ENCODE data around the gene CCDC178.
"Not testable (repeated sequence)": the region's sequence is repeated elsewhere in the genome, so short reads cannot be mapped to it uniquely, and the experiment has no call there.

Gene CCDC178, protein sequence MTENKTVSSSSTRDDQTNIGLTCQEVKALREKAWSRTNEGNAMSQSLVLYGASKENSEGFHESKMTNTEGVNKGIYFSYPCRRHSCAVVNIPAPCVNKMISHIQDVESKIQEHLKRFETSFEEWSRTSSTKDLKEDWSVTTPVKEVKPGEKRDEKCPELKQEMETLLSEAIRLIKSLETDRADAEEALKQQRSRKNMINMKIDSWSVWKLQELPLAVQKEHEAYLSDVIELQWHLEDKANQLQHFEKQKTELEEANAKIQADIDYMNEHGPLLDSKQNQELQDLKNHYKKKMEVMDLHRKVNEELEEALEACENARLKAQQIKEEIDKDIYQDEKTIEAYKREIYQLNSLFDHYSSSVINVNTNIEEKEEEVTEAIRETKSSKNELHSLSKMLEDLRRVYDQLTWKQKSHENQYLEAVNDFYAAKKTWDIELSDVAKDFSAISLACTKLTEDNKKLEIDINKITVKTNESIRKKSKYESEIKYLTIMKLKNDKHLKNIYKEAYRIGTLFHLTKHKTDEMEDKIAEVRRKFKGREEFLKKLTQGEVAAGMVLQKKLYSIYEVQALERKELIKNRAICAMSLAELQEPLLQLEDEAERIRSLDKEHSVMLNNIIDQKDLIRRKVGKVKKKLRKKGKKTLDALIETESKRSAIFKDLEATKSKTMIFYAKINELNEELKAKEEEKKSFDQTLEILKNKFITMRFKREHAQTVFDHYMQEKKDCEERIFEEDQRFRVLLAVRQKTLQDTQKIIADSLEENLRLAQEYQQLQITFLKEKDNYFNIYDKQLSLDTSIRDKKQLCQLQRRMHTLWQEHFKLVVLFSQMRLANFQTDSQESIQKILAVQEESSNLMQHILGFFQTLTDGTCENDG

DNA sequence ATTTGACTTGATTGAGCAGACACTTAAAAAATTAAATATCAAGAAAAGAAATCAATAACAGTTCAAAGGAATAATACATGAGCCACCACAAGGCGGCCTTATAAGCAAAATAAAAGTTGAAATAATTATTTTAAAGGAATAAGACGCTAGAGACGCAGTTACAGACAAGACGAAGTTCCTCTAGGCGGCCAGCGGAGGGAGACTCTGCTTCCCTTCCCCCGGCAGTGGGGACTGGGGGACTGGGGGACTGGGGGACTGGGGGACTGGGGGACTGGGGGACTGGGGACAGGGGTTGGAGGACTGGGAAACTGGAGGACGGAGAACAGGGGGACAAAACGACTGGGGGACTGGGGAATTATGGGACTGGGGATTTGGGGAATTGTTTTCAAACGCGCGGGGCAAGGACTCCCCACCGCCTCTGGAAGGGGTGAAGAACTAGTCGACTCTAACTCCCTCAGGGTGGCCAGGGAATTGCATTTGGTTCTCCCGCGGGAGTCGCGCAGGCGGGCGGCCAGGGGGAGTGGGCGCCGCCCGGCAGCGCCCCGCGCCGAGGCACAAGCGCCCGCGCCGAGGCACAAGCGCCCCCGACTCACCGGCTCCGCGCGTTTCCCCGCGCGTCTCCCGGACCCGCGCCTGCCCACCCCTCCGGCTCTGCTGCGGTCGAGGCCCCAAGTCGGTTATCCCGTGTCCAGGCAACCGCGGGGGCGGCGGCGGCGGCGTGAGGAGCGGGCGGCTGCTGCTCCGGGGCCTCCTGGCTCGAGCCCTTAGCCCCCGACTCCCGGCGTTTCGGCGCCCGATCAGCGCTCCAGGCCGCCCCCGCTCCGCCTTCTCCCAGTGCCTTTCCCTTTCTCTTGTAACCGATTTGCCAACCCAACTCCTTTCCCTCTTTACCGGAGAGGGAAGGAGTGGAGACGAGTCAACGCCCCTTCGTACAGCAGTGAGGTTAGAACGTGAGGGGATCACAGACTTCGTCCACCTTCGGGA is at the start of gene CCDC178:
Gene CCDC178, minus strand, starts transcription at position 662 of the 984 bp plus-strand sequence. CDS start 28,633 bp downstream, outside the sequence.
- DNase-seq (ENCODE audit: low spot score), result peak; percentile 24

DNA sequence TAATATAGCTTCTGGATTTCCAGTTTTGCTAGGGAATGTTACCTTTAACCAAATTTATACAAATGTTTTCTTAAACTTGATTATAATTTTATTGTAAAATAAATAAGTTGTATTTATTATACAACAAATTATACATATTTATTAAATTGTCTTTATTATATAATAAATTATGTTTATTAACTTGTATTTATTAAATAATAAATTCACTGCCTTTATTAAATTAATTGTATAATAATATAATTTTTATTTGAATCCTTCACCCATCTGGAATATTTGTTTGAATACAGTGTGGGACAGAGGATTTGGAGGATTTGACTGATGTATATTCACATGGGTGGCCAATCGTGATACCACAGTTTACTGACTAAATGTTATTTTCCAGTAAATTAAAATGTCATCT is 43.4 kb upstream of the CCDC178 start:
- no peak for DNase-seq (ENCODE audit: low spot score)

DNA sequence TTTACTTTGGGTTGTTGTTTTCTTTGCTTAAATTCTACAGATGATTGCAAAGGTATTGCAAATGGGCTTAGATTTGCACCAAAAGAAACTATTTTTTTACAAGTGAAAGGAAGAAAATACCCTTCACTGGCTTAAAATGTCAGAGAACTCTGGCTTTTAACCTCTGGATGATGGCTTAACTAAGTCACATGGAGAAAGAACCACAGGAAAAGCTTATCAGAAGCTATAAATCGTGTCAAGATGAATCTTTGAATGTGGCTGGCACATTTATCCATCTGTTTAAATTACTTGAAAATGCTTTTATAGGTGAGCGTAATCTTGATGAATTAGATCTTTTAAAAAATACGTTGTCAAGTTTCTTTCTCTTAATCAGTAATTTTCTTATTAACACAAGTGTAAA is 32.0 kb upstream of the CCDC178 start:
- DNase-seq (ENCODE audit: low spot score), result no peak

DNA sequence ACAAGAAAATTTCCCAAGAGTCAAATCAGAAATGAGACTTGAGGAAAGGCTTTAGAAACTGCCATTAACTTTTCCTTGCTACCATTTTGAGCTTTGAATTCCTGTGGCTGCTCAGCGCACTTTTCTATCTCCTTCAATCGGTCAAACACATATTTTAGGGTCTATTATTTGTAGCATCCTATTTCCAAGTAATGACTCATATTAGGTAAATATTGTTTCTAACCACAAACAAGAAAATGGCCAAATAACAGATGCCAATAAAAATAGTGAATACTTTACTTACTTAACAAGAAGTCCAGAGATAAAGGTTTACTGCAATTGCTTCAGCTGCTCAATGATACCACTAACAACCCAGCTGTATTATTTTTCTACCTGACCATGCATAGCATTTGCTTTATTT is 29.7 kb upstream of the CCDC178 start:
- no peak for DNase-seq (ENCODE audit: low spot score)

DNA sequence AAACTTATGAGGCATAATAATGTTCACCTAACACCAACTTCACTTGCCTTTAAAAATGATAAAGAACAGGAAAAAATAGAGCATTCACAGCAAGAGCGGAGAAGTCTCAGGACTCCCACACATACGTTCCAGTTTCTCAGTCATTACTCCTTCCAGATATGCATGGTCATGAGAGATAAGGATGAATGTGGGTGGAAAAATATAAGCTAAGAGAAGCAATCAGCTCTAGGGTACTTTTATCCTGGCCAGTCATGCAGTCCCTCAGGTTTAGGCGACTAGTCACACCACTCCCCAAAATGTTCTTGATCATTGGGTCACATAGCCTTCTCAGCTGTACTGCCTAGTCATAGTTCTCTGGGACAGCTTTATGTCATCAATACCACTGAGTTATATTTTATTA is 29.2 kb upstream of the CCDC178 start:
- no peak for DNase-seq (ENCODE audit: low spot score)

DNA sequence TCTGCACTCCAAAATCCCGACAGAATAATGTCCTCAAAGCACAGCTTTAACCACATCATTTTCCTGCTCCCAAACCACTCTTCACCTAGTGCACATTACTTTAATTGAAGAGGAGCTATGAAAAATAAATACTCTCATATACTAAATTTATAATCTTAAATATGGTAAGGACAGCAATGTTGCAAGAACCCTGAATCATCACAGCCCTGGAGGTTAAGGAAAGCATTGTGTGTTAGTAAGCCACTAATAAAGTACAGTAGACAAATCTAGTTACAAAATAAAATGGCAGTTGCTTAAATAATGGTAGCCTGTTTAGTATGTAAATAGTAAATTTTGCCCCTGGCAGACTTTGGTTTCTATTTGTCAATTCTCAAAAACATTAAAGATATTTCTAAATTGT is 27.0 kb upstream of the CCDC178 start:
- no peak for DNase-seq (ENCODE audit: low spot score)

DNA sequence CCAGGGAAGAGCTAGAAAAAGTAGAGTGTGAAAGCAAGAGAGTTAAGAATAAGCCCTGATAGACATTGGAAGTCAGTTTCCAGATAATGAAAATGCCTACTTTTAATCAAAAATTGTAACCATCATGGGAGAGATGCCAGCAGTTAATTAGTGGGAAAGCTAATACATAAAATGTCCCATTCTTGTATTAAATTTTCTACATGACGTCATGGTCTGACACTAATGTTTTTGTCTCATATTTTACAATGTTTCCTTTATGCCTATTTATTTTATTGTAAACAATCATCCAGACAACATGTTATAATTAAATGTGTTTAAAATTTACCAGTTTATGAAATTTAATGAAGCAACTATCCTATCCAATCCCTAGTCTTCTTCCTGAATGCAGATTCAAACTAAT is 26.3 kb upstream of the CCDC178 start:
- no peak for DNase-seq (ENCODE audit: low spot score)

DNA sequence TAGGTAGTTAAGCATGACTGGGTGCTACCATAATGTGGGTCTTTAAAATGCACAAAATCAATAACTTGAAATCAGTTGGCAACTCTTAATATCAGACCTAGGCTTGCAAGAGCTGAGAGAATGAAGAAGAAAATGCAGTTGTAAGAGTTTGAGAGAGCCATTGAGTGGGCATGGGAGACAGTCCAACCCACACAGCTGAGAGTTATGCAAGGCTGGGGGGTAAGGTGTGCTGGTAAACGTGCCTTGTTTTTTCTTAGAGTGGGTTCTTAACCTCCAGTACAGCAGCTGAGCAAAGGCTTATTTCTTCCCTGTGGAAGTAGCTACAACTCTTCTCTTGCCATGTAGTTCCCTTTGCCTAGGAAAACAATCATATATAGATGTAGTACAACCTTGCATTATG is 20.2 kb upstream of the CCDC178 start:
- no peak for DNase-seq (ENCODE audit: low spot score)

DNA sequence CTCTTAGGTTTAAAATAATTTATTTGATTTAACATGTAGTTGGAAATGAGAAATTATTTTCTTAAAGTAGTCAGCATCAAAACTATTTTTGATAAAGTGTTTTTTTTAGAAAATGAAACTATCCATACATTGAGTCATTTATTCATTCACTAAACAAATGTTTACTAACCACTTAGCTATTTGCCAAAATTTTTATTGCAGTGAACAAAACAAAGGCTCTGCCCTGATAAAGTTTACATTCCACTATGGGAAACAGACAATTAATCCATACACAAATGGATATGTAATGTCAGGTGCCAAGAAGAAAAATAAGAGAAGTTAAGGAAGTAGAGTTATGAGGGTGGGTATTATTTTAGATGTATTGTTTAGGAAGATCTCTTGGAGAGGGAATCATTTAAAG is 19.1 kb upstream of the CCDC178 start:
- no peak for DNase-seq (ENCODE audit: low spot score)

DNA sequence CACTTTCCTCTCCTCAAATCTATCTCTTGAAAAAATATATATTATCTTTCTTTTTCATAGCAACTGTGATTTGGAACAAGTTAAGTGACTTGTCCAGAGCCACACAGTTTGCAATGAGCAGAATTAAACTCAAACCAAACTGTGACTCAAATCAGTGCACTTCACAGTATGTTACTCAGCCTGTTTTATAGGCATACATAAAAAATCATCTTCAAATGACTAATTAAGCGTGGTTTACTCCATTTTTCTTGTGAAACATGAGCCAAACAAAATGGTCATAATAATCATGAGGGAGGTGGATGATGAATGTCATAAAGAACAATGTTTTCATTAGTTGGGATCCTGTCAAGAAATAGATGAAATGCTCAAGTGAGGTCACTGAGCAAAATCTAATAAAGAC is 6.1 kb upstream of the CCDC178 start:
- DNase-seq (ENCODE audit: low spot score), result no peak

DNA sequence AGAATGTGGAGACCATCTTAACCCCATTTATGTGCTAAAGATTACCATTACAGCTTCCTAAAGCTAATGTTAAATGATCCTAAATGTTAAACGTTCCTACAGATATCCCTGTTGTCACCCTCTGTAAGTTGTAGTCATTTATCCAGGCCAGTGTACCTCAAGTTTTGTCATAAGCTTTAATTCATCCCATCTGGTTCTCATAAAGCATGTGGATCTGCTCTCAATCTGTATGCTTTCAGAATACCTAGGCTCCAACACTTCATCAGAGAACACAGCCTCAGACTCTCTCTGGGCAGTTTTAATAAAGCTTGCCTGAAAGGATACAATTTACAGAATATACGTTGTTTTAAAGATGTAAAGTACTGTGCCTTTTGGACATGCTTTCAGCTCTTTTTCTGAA is 4.2 kb upstream of the CCDC178 start:
- DNase-seq (ENCODE audit: low spot score), result no peak

DNA sequence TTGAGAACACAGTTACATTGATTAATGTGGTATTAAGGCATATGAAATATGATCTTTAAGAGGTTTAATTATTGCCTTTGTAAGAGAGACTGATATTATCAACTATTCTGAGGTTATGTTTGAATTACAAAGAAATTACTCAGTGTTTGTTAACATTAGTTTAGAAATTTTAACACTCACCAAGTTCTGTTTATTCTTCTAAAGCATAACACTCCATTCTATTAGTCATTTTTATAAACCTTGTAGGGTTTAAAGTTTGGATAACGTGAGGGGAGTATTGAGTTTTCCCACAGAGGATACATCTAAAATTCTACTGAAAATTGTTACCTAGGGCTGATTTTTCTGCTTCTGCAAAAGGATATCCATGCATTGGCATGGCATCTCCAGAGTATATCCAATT is 7.7 kb downstream of the CCDC178 start:
- no peak for DNase-seq (ENCODE audit: low spot score)

DNA sequence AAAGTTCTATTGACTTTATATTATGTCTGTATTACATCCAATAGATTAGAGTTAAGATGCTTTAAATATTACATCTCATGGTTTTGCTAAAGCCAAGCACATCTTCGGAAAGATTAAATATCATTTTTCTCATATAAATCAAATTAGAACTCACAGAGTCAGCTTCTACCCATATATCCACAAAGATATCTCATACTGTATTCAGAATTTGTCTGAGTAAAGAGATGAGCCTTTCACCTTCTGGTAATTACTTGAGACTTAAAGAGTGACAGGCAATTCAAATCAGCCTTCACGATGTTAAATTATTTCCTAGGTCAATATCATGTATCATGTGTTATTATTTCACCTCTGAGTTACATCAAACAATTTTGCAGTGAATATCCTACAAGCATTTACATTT is 13.0 kb downstream of the CCDC178 start:
- no peak for DNase-seq (ENCODE audit: low spot score)

DNA sequence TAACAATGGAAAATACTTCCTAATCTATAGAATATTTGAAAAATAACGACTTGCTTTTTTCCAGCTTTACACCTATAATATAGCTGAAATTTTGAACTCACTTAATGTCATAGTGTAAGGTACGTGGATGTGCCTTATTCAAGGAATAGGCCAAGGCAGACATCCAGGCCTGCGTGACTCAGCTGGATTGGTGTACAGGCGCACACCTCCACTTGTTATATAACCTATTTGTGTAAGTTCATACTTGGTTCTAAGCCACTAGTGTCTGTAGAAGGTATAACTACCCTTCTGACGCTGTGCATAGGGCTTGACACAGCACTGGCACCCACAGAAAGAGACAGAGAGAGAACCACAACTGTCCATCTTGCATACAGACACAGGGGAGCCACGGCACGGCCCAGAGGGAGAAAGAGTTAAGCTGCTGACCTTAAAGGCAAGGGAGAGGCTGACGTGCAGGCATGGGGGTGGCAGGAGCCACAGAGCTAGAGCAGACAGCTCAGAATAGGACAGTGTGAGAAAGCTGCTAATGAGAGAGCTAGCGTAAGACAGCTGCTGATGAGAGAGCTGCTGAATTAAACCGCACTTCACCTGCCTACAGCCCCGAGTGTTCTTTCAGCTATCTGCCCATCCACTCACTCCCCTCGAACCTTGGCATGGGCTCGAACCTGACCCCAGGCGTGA is 16.1 kb downstream of the CCDC178 start:
- no peak for DNase-seq (ENCODE audit: low spot score)

DNA sequence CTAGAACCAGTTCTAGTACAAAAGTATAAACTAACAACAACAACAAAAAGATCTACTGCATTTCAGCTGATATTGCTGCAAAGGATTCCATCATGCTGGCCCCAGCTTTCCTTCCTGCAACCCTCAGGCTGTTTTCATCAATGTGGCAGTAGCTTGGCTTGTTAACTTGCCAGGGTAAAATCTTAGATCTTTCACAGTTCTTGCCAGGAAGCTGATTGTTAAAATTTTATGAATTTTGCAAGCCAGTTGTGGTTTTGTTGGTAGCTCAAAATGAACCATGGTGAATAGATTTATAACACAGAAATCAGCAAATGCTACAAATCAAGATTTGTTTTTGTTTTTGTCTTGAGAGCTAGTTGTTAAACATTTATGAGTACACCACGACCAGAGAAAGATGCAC is 19.3 kb downstream of the CCDC178 start:
- DNase-seq (ENCODE audit: low spot score), result no peak

DNA sequence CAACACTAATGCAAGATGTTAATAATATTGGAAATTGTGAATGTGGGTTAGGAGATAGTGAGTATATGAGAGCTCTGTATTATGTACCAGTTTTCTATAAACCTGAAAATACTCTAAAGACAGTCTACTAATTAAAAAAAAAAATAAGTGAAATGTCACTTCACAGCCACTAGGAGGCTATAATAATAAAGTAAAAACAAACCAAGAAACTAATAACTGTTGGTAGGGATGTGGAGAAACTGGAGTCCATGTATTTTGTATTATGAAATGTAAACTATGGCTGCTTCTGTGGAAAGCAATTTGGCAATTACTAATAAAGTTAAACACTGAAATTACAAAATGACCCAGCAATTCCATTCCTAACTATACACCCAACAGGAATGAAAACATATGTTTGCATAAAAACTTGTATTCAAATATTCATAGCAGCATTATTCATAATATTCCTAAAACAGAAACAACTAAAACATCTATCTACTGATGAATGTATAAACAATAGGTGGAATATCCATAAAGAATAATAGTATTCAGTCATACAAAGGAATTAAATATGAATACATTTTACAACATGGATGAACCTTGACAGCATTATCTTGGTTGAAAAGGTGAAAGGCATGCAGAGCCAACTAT is 36.2 kb downstream of the CCDC178 start:
- no peak for DNase-seq (ENCODE audit: low spot score)

DNA sequence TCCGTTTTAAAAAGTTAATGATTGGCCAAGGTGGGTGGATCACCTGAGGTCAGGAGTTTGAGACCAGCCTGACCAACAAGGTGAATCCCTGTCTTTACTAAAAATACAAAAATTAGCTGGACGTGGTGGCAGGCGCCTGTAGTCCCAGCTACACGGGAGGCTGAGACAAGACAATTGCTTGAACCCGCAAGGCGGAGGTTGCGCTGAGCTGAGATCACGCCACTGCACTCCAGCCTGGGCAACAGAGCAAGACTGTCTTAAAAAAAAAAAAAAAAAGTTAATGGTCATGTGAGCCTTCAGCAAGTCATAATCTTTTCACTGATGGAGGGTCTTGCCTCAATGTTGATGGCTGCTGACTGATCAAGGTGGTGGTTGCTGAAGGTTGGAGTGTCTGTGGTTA is 41.6 kb downstream of the CCDC178 start:
- not testable (repeated sequence) for DNase-seq (ENCODE audit: low spot score)

DNA sequence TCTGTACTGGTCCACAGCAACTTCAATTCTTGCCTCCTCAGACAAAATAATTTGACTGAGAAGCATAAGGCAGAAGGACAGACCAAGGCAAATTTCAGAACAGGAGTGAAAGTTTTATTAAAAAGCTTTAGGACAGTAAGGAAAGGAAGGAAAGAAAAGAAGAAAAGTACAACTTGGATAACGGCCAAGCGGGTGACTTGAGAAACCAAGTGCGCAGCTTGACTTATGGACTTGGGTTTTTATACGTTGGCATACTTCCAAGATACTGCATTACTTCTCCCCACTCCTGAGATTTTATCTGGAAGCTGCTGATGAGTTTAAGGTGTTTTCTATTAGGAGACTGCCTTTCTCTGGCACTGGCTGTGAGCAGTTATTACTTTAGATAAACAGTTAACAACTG is 64.7 kb downstream of the CCDC178 start:
- no peak for DNase-seq (ENCODE audit: low spot score)

DNA sequence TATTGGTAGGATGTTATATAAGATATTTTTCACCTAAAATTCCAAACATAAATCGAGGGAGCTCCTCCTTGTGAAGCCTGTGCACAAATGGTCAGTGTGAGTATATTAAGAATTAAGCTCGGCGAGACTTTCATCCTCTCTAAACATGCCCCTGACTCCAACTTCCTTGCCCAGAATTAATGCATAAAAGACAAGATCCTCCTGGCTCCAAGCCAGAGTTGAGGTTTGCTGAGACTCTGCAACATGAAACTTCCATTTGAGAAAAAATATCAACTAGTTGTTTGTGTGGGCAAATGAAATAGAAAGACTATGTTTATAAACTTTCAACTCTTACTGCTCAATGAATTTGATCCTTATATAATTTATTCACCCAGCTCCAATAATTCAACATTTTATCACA is 68.1 kb downstream of the CCDC178 start:
- no peak for DNase-seq (ENCODE audit: low spot score)

DNA sequence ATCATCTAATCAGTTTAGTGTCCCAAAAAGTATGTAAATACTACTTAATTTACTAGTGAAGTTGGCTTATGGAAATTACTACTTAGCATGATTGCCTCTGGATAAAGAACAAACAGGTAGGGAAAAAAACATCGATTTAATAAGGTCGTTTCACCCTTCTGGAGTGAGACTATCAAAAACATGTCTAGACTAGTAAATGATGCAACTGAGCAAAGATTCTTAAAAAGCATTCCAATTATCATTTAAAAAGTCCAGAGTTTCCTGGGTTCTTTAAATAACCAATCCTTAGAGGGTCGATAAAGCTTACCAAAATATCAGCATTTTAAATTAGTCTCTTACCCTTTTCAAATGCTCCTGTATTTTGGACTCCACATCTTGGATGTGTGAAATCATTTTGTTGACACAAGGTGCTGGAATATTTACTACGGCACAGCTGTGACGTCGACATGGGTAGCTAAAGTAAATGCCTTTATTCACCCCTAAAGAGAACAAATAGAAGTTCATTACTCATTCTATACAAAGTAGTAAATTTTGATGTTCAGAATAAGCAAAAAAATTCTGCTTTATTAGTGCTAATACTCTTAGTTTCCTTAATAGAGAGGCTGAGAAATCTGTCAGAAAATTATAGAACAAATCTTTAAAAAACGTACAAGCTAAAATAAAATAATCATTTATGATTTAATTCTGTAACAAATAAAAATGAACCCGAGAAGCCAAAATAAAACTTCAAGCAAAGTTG is 70.6 kb downstream of the CCDC178 start:
- DNase-seq (ENCODE audit: low spot score), result no peak

Data from pons (tissue), 1 donor.